Thoracic aorta (tissue), 2 donors: ENCODE results near the gene SERPINA9. TPM values are rescaled to one million over a fixed set of nuclear protein-coding genes. Genes with fewer than 3 reads are reported as not detected.

ENCODE experiments used
- ATAC-seq: fragments of 150-250 bp; one replicate; pipeline ENCODE4 v1.8.0; 2017; ENCODE audit warnings: low read depth; ENCODE audit not compliant: insufficient number of reproducible peaks, low FRiP score
- DNase-seq: peaks from one replicate; pipeline ENCODE4 v3.0.0-alpha.2; 2020; ENCODE audit warnings: low spot score
- H3K27ac ChIP-seq, 2 donors: fragments of 200-600 bp; sonication (generic); 1 replicate in 1 of 2; 2 replicates in 1 of 2; pipeline ENCODE4 v1.5.1; 2016; ENCODE audit warnings: mild to moderate bottlenecking in 2 of 2, moderate library complexity in 2 of 2
- H3K27me3 ChIP-seq: fragments of 200-600 bp; sonication (generic); replicated peaks from 2 replicates; pipeline ENCODE4 v1.6.0; 2016; ENCODE audit warnings: mild to moderate bottlenecking; ENCODE audit not compliant: insufficient read depth
- H3K36me3 ChIP-seq: fragments of 200-600 bp; sonication (generic); one replicate; pipeline ENCODE4 v1.5.1; 2016
- H3K4me1 ChIP-seq, 2 donors: fragments of 200-600 bp; sonication (generic); 1 replicate in 1 of 2; 2 replicates in 1 of 2; pipeline versions ENCODE4 v1.5.1 to v1.6.0; 2016; ENCODE audit warnings: low read depth in 2 of 2, mild to moderate bottlenecking in 1 of 2; ENCODE audit not compliant: control insufficient read depth in 1 of 2
- H3K4me3 ChIP-seq: fragments of 200-600 bp; sonication (generic); 2 replicates; pipeline ENCODE4 v1.5.1; 2016; ENCODE audit warnings: mild to moderate bottlenecking
- H3K9me3 ChIP-seq: fragments of 200-600 bp; sonication (generic); 2 replicates; pipeline ENCODE4 v1.5.1; 2016
- CTCF ChIP-seq: fragments of 200-600 bp; sonication (generic); IDR thresholded peaks from one replicate; pipeline ENCODE4 v1.5.1; 2019; ENCODE audit warnings: antibody characterized with exemption
- total RNA-seq, 2 donors: library from RNA; depleted of rRNA; stranded (reverse); fragments of >200 nt; gene quantifications; one replicate each; pipeline versions ENCODE4 v1.1.0 to v1.2.3, GENCODE V29; 2016

Gene SERPINA9
- total RNA-seq, 2 donors from 2014 or later = 2.3 TPM; not detected in 1

- no peaks in the 10 kb centered on the region for H3K9me3 ChIP-seq
- no peak for TF ChIP-seq CTCF
- DNase-seq (no peak), ATAC-seq (no peak)
- no peak overlapping the region for H3K27ac ChIP-seq
- H3K27me3 ChIP-seq = no peaks in the 10 kb centered on the region
- no peak overlapping the region for H3K4me3 ChIP-seq
- H3K4me1 ChIP-seq = no peaks in the 10 kb centered on the region
- no peaks in the 10 kb centered on the region for H3K36me3 ChIP-seq
Observed at GRCh38 chr14:94447206-94447605, 28.8 kb downstream of the SERPINA9 start.

GRCh38 chr14:94446126-94446525 is 29.9 kb downstream of the SERPINA9 start:
- TF ChIP-seq CTCF = no peak
- no peaks in the 10 kb centered on the region for H3K9me3 ChIP-seq
- ATAC-seq (no peak), DNase-seq (no peak)
- H3K36me3 ChIP-seq = no peaks in the 10 kb centered on the region
- no peaks in the 10 kb centered on the region for H3K27me3 ChIP-seq
- no peaks in the 10 kb centered on the region for H3K4me1 ChIP-seq
- no peak overlapping the region for H3K4me3 ChIP-seq
- no peak overlapping the region for H3K27ac ChIP-seq

GRCh38 chr14:94445003-94445402 is 31.0 kb downstream of the SERPINA9 start:
- DNase-seq (no peak), ATAC-seq (no peak)
- TF ChIP-seq CTCF = no peak
- no peaks in the 10 kb centered on the region for H3K4me1 ChIP-seq
- no peaks in the 10 kb centered on the region for H3K27me3 ChIP-seq
- H3K36me3 ChIP-seq = no peaks in the 10 kb centered on the region
- no peak overlapping the region for H3K4me3 ChIP-seq
- H3K27ac ChIP-seq = no peak overlapping the region
- H3K9me3 ChIP-seq = no peaks in the 10 kb centered on the region

- Histone ChIP-seq H3K27ac (no peak overlapping the region), H3K4me3 (no peak overlapping the region), H3K4me1 (no peaks in the 10 kb centered on the region), H3K27me3 (no peaks in the 10 kb centered on the region), H3K9me3 (no peaks in the 10 kb centered on the region), H3K36me3 (no peaks in the 10 kb centered on the region)
- TF ChIP-seq CTCF = no peak
- ATAC-seq (no peak), DNase-seq (no peak)
Observed at GRCh38 chr14:94441531-94442205, 34.3 kb downstream of the SERPINA9 start.

GRCh38 chr14:94441130-94441529 is 34.9 kb downstream of the SERPINA9 start:
- DNase-seq = no peak
- no peaks in the 10 kb centered on the region for H3K27me3 ChIP-seq
- ATAC-seq = no peak
- H3K4me1 ChIP-seq = no peaks in the 10 kb centered on the region
- no peaks in the 10 kb centered on the region for H3K9me3 ChIP-seq
- H3K27ac ChIP-seq = no peak overlapping the region
- H3K4me3 ChIP-seq = no peak overlapping the region
- no peak for TF ChIP-seq CTCF
- H3K36me3 ChIP-seq = no peaks in the 10 kb centered on the region
